ENCODE results near the gene PBX1.

DNA sequence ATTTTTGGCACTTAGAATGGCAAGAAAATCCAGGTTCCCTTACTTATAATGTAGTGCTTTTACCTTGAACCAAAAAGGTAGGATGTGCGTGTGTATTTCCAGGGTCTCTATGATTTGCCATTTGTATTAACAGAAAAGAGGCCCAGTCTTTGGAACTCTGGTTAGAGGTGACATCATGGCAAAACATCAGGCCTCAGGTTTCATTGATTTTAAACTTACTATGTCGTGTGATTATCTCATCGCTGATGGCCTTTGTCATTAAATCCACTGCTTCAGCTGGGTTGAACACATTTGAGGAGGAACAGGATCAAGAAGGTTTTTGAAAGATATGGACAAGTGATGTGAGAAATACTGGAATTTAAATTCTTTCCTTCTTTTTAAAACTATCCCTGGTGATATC, 95.2 kb downstream of the PBX1 start:
- TF ChIP-seq, protein P1, sequence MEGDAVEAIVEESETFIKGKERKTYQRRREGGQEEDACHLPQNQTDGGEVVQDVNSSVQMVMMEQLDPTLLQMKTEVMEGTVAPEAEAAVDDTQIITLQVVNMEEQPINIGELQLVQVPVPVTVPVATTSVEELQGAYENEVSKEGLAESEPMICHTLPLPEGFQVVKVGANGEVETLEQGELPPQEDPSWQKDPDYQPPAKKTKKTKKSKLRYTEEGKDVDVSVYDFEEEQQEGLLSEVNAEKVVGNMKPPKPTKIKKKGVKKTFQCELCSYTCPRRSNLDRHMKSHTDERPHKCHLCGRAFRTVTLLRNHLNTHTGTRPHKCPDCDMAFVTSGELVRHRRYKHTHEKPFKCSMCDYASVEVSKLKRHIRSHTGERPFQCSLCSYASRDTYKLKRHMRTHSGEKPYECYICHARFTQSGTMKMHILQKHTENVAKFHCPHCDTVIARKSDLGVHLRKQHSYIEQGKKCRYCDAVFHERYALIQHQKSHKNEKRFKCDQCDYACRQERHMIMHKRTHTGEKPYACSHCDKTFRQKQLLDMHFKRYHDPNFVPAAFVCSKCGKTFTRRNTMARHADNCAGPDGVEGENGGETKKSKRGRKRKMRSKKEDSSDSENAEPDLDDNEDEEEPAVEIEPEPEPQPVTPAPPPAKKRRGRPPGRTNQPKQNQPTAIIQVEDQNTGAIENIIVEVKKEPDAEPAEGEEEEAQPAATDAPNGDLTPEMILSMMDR (IDR thresholded peaks at IDR 0.05), result no peak
- TF ChIP-seq POLR2A (IDR thresholded peaks at IDR 0.05), result no peak
- TF ChIP-seq EP300 (IDR thresholded peaks at IDR 0.05), result no peak
